GM04503 (cell line): ENCODE data around the gene ALCAM.

Experiments
- DNase-seq: peaks from one replicate; pipeline ENCODE4 v3.0.0-alpha.2; 2012; ENCODE audit warnings: low read depth

Gene ALCAM

GRCh38 chr3:105366326-105367062 lies at the start of gene ALCAM:
Gene ALCAM (plus strand): TSS chr3:105366909.
- DNase-seq, result peak; percentile 92

GRCh38 chr3:105317841-105318240 lies 48.9 kb upstream of the ALCAM start:
- no peak for DNase-seq

GRCh38 chr3:105322570-105323273 lies 44.0 kb upstream of the ALCAM start:
- no peak for DNase-seq

GRCh38 chr3:105323274-105323599 lies 43.5 kb upstream of the ALCAM start:
- DNase-seq, result no peak

- no peak for DNase-seq
Measured at GRCh38 chr3:105324951-105325350, 41.8 kb upstream of the ALCAM start.

GRCh38 chr3:105327662-105328337 lies 38.9 kb upstream of the ALCAM start:
- no peak for DNase-seq

- DNase-seq, result no peak
Measured at GRCh38 chr3:105328338-105328730, 38.4 kb upstream of the ALCAM start.

- DNase-seq, result no peak
Measured at GRCh38 chr3:105332961-105333360, 33.7 kb upstream of the ALCAM start.

GRCh38 chr3:105334138-105334882 lies 32.4 kb upstream of the ALCAM start:
- DNase-seq, result no peak

GRCh38 chr3:105339946-105340345 lies 26.8 kb upstream of the ALCAM start:
- no peak for DNase-seq

- no peak for DNase-seq
Measured at GRCh38 chr3:105343991-105344390, 22.7 kb upstream of the ALCAM start.

GRCh38 chr3:105345156-105345555 lies 21.6 kb upstream of the ALCAM start:
- DNase-seq, result no peak

GRCh38 chr3:105347625-105348302 lies 18.9 kb upstream of the ALCAM start:
- no peak for DNase-seq

GRCh38 chr3:105348307-105348706 lies 18.4 kb upstream of the ALCAM start:
- DNase-seq, result no peak

- no peak for DNase-seq
Measured at GRCh38 chr3:105349684-105350387, 16.9 kb upstream of the ALCAM start.

- DNase-seq, result no peak
Measured at GRCh38 chr3:105351821-105352220, 14.9 kb upstream of the ALCAM start.

GRCh38 chr3:105352976-105353375 lies 13.7 kb upstream of the ALCAM start:
- DNase-seq, result no peak

- no peak for DNase-seq
Measured at GRCh38 chr3:105353485-105354161, 13.1 kb upstream of the ALCAM start.

- no peak for DNase-seq
Measured at GRCh38 chr3:105354429-105354828, 12.3 kb upstream of the ALCAM start.

- DNase-seq, result no peak
Measured at GRCh38 chr3:105355408-105356061, 11.2 kb upstream of the ALCAM start.
